Mucosa of rectum (tissue), 2 donors: ENCODE data around the gene ZNF618.
"Not testable (repeated sequence)": the region's sequence is repeated elsewhere in the genome, so short reads cannot be mapped to it uniquely, and the experiment has no call there.

Source experiments
- H3K27ac ChIP-seq, 2 donors: one replicate each; pipeline ENCODE4 v1.7.0; 2013; ENCODE audit warnings: inconsistent platforms in 2 of 2, low read depth in 2 of 2, low read length in 2 of 2
- H3K27me3 ChIP-seq, 2 donors: one replicate each; pipeline ENCODE4 v1.7.0; 2013; ENCODE audit warnings: low read length in 2 of 2; ENCODE audit not compliant: control insufficient read depth in 2 of 2, insufficient read depth in 2 of 2
- H3K36me3 ChIP-seq, 2 donors: one replicate each; pipeline ENCODE4 v1.7.0; 2013; ENCODE audit warnings: low read length in 2 of 2; ENCODE audit not compliant: control insufficient read depth in 2 of 2, insufficient read depth in 2 of 2
- H3K4me1 ChIP-seq, 2 donors: one replicate each; pipeline ENCODE4 v1.7.0; 2013; ENCODE audit warnings: low read length in 2 of 2, mild to moderate bottlenecking in 1 of 2; ENCODE audit not compliant: control insufficient read depth in 2 of 2, insufficient read depth in 2 of 2
- H3K4me3 ChIP-seq, 2 donors: one replicate each; pipeline ENCODE4 v1.7.0; 2013; ENCODE audit warnings: low read length in 2 of 2
- H3K9ac ChIP-seq, 2 donors: one replicate each; pipeline ENCODE4 v1.7.0; 2013; ENCODE audit warnings: low read length in 2 of 2, low read depth in 1 of 2, mild to moderate bottlenecking in 1 of 2
- H3K9me3 ChIP-seq, 2 donors: one replicate each; pipeline ENCODE4 v1.7.0; 2013; ENCODE audit warnings: low read length in 2 of 2; ENCODE audit not compliant: control insufficient read depth in 2 of 2
- donor health status: healthy.
- donor health status: Normal muscosa, but diverticular disease.

Gene ZNF618

GRCh38 chr9:114034196-114034595 lies 158.1 kb downstream of the ZNF618 start:
- Histone ChIP-seq H3K9me3 (no peaks in the 10 kb centered on the region), H3K27ac (no peak overlapping the region), H3K9ac (no peak overlapping the region), H3K36me3 (peaks cover 2 to 10% of the 10 kb centered on the region in 2 donors), H3K4me1 (no peaks in the 10 kb centered on the region), H3K4me3 (no peak overlapping the region), H3K27me3 (no peaks in the 10 kb centered on the region)

- H3K4me3 ChIP-seq: no peak overlapping the region
Measured at GRCh38 chr9:114034661-114035062, 158.6 kb downstream of the ZNF618 start.

GRCh38 chr9:114035221-114035844 lies 159.2 kb downstream of the ZNF618 start:
- no peak overlapping the region for H3K9ac ChIP-seq

More at GRCh38 chr9:114034661-114035062, 158.6 kb downstream of the ZNF618 start:
- H3K36me3 ChIP-seq: peaks cover 2 to 10% of the 10 kb centered on the region in 2 donors
- H3K9me3 ChIP-seq: no peaks in the 10 kb centered on the region
- H3K9ac ChIP-seq: no peak overlapping the region
- H3K4me1 ChIP-seq: no peaks in the 10 kb centered on the region
- no peaks in the 10 kb centered on the region for H3K27me3 ChIP-seq
- no peak overlapping the region for H3K27ac ChIP-seq

GRCh38 chr9:114035845-114036801 lies 160.0 kb downstream of the ZNF618 start:
- no peak overlapping the region for H3K9ac ChIP-seq
- H3K4me3 ChIP-seq: no peak overlapping the region
- peaks cover 2 to 10% of the 10 kb centered on the region in 2 donors for H3K36me3 ChIP-seq
- no peaks in the 10 kb centered on the region for H3K4me1 ChIP-seq
- H3K9me3 ChIP-seq: no peaks in the 10 kb centered on the region
- H3K27me3 ChIP-seq: no peaks in the 10 kb centered on the region
- H3K27ac ChIP-seq: no peak overlapping the region

More at GRCh38 chr9:114035221-114035844, 159.2 kb downstream of the ZNF618 start:
- H3K36me3 ChIP-seq: peaks cover 2 to 10% of the 10 kb centered on the region in 2 donors
- H3K27ac ChIP-seq: no peak overlapping the region
- no peaks in the 10 kb centered on the region for H3K9me3 ChIP-seq
- H3K4me1 ChIP-seq: no peaks in the 10 kb centered on the region
- H3K27me3 ChIP-seq: no peaks in the 10 kb centered on the region
- H3K4me3 ChIP-seq: no peak overlapping the region

- H3K27me3 ChIP-seq: no peaks in the 10 kb centered on the region
- H3K4me1 ChIP-seq: no peaks in the 10 kb centered on the region
- H3K36me3 ChIP-seq: peaks cover 2 to 10% of the 10 kb centered on the region in 2 donors
- no peak overlapping the region for H3K27ac ChIP-seq
- H3K9ac ChIP-seq: no peak overlapping the region
- no peaks in the 10 kb centered on the region for H3K9me3 ChIP-seq
- no peak overlapping the region for H3K4me3 ChIP-seq
Measured at GRCh38 chr9:114037249-114037648, 161.1 kb downstream of the ZNF618 start.

- Histone ChIP-seq H3K27me3 (no peaks in the 10 kb centered on the region), H3K4me1 (no peaks in the 10 kb centered on the region), H3K4me3 (no peak overlapping the region), H3K9me3 (no peaks in the 10 kb centered on the region), H3K36me3 (peaks cover 2 to 10% of the 10 kb centered on the region in 2 donors), H3K27ac (no peak overlapping the region), H3K9ac (no peak overlapping the region)
Measured at GRCh38 chr9:114037961-114038723, 162.0 kb downstream of the ZNF618 start.

GRCh38 chr9:114038724-114039313 lies 162.7 kb downstream of the ZNF618 start:
- no peak overlapping the region for H3K9ac ChIP-seq
- no peak overlapping the region for H3K4me3 ChIP-seq
- no peak overlapping the region for H3K27ac ChIP-seq
- H3K9me3 ChIP-seq: no peaks in the 10 kb centered on the region
- no peaks in the 10 kb centered on the region for H3K27me3 ChIP-seq
- no peaks in the 10 kb centered on the region for H3K4me1 ChIP-seq
- peaks cover 2 to 10% of the 10 kb centered on the region in 2 donors for H3K36me3 ChIP-seq

- no peaks in the 10 kb centered on the region for H3K9me3 ChIP-seq
- peaks cover 2 to 10% of the 10 kb centered on the region in 2 donors for H3K36me3 ChIP-seq
- H3K27me3 ChIP-seq: no peaks in the 10 kb centered on the region
- no peaks in the 10 kb centered on the region for H3K4me1 ChIP-seq
- H3K27ac ChIP-seq: no peak overlapping the region
- H3K9ac ChIP-seq: no peak overlapping the region
- no peak overlapping the region for H3K4me3 ChIP-seq
Measured at GRCh38 chr9:114039484-114039883, 163.4 kb downstream of the ZNF618 start.

GRCh38 chr9:114043660-114044059 lies 167.6 kb downstream of the ZNF618 start:
- H3K27ac ChIP-seq, H3K4me1 ChIP-seq, H3K4me3 ChIP-seq, H3K27me3 ChIP-seq, H3K9me3 ChIP-seq, H3K9ac ChIP-seq, H3K36me3 ChIP-seq: not testable (repeated sequence)
